ENCODE data around the gene IPO11. TPM values are rescaled to one million over a fixed set of nuclear protein-coding genes. Genes with fewer than 3 reads are reported as not detected.
A peak's percentile ranks its signal among the peaks of the same experiment; 100 is the strongest.
"Not testable (repeated sequence)": the region's sequence is repeated elsewhere in the genome, so short reads cannot be mapped to it uniquely, and the experiment has no call there.

Gene IPO11
- total RNA-seq, 1 donor from 2014 or later, result 57.6 TPM

DNA sequence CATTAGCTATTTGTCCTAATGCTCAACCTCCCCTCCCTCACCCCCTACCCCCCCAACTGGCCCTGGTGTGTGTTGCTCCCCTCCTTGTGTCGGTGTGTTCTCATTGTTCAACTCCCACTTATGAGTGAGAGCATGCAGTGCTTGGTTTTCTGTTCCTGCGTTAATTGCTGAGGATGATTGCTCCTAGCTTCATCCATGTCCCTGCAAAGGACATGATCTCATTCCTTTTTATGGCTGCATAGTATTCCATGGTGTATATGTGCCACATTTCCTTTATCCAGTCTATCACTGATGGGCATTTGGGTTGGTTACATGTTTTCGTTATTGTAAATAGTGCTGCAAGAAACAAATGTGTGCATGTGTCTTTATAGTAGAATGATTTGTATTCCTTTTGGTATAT is 153.2 kb downstream of the IPO11 start:
- not testable (repeated sequence) for DNase-seq (ENCODE audit: extremely low read depth, low read depth, low spot score)

DNA sequence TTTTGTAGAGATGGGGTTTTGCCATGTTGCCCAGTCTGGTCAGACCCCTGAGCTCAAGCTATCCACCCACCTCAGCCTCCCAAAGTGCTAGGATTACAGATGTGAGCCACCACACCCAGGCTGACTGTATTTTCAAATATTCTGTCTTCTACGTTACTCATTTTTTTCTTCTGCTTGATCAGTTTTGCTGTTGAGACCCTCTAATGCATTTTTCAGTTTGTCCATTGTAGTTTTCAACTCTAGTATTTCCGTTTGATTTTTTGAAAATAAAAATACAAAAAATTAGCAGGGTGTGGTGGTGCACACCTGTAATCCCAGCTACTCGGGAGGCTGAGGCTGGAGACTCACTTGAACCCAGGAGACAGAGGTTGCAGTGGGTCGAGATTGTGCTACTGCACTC is 155.6 kb downstream of the IPO11 start:
- DNase-seq (ENCODE audit: extremely low read depth, low read depth, low spot score), result no peak

DNA sequence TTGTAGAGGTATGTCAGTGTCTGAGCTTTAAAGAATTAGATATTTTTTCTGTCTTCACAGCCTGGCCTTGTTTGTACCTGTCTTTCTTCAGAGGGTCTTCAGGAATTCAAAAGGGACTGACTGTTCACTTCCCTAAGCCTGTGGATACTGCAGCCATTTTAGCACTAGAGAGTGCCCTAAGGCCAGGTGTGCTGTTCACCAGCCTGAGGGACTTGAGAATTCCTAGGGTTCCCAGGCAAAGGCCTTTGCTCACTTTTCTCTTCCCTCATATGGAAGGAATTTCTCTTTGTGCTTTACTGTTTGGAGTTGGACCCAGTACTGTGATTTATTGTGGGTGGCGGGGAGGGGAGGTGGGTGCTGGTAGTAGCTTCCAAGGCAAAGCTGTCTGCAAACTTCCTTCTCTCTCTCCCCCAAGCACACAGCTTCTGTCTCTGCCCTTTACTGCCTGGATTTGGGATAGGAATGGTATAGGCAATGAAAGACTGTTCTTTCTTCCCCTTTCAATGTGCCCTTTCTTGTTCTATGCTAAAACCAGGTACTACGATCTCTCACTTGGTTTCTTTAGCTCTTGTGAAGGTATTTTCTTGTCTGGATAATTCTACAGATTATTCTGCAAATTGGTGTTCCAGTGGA is 156.4 kb downstream of the IPO11 start:
- DNase-seq (ENCODE audit: extremely low read depth, low read depth, low spot score), result no peak

DNA sequence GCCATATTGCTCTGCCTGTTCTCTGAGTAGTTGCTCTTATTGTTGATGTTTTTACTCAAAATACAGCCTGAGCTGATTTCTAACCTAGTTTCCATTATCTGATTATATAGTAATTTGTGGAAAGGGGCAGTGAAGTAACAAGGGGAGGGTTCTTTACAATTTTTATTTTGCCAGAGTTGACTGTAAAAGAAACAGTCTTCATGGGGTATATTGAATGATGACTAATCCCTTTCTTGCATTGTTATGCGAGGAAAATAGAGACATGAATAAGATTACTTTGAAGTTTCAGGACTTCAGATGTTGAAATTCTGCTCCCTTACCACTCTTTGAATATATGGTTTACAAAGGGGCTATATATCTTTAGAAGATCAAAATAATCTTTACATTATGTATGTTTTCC is 156.9 kb downstream of the IPO11 start:
- no peak for DNase-seq (ENCODE audit: extremely low read depth, low read depth, low spot score)

DNA sequence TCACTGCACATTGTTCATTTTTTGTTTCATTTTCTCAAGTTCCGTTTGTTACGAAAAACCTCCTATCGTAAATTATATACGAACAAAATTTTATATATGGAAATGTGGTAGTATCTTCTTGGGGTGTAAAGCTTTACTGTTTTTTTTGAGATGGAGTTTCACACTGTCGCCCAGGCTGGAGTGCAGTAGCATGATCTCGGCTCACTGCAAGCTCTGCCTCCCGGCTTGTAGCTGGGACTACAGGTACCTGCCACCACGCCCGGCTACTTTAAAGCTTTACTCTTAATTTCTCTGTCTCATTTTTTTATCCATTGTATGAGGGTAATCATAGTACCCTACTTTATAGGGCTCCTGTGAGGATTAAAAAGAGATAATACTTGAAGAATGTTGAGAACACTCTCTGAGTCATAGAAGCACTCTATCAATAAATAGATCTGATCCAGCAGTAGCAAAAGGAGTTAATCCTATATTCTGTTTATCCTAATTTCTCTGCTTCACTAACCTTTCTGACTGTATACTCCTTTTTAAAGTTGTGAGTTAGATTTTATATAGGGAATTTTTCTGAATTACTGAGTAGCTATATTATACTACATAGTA is 160.5 kb downstream of the IPO11 start:
- no peak for DNase-seq (ENCODE audit: extremely low read depth, low read depth, low spot score)

DNA sequence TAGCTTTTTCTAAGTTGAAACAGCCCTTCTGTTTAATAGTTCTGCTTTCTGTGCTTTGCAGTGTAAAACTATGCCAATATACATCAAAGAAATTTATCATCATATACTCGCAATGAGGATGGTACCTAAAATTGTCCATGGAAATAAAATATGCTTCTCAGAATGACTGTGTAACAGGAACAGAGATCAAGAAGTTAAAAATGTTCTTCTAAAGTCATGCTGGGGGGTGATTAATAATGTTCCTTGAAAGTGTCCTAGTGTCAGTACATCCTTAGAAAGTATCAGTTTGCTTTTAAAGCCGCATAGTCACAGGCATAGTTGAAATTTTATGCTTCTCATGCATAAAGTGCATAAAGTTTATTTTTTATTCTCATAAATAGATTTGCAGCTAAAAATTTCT is 162.0 kb downstream of the IPO11 start:
- DNase-seq (ENCODE audit: extremely low read depth, low read depth, low spot score), result no peak

DNA sequence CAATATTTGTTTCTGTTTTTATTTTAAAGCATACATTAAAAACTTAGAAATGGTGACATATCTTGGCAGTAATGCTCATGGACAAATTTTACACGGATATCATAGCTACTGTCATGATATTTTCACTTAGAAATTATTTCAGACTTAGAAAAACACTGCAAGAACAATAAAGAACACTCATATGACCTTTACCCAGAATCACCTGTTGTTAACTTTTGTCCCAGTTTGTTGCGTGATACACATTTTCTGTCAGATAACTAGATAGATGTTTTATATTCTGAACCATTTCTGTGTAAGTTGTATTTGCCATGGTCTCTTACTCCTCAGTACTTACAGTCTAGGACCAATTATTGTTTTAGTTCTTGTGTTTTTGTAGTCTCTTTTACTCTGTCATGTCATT is 162.5 kb downstream of the IPO11 start:
- no peak for DNase-seq (ENCODE audit: extremely low read depth, low read depth, low spot score)

DNA sequence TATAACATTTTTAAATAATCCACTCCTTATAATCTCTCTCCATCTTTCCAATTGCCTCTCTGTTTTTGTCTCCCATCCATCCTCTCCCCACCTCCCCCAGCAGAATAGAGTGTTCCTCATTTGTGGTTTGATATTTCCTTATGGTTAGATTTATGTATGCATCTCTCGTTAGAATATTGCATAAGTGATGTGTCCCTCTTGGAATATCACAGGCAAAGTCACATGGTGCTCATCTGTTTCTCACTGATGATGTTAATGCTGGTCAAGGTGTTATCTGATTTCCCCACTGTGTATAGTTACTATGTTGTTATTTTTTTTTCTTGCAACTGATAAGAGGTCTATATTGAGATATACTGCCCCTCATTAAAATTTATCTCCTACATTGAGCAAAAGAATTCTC is 162.9 kb downstream of the IPO11 start:
- no peak for DNase-seq (ENCODE audit: extremely low read depth, low read depth, low spot score)

DNA sequence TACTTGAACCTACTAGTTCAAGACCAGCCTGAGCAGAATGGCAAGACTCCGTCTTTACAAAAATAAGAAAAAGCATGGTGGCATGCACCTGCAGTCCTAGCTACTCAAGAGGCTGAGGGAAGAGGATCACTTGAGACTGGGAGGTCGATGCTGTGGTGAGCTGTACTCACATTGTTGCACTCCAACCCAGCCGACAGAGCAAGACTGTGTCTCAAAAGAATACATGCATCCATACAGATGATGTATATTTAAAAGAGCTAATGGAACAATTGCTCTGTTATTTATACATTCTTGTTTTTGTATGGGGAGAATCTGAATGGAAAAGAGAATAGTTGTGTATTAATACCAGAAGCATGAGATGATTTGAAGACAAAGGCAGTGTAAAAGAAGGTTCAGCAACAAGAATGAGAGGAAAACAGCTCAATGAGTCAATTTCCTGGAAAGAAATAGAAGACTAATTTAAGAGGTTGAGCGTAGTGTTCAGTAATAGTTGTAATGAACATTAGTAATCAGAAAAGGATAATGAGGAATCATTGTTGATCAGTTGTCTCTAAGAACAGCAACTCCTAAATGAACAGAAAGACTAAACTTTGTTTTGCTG is 164.1 kb downstream of the IPO11 start:
- DNase-seq (ENCODE audit: extremely low read depth, low read depth, low spot score), result no peak

DNA sequence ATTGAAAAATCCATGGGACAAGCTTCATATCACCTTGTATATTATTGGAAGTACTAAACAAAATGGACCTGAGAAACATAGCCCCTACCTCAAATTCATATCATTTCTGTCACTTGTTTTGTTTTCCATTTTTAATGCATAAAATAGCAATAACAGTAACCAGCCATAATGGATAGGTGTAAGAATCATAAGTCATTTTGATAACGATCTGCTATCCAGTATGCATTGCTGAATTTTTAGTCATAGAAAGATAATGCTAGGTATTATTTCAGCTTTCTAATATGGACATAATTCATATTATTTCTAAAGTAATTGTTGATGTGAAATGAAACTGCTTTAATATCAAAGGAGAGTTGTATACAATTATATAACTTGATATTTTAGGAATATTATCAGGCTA is 164.9 kb downstream of the IPO11 start:
- no peak for DNase-seq (ENCODE audit: extremely low read depth, low read depth, low spot score)

DNA sequence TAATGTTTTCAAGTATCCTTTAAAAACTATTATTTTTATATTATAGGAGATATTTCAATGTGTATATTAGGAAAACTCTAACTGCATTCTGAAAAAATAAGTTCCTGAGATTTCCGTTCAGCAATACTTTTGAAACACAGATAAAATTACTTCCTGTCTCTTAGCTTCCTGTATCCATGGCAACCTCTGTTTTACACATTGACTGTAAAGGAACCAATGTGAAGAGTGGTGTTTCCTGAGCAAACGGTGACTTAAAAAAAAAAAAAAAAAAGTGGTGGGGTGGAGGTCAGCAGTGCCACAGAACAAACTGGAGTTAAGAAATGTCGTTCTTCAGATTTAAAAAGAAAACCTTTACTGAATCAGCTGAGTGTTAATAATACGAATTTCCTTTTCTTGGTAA is 166.0 kb downstream of the IPO11 start, which contains the start of gene LRRC70:
TSS of gene LRRC70 (plus strand) at position 280 of the 400 bp plus-strand sequence. CDS start 620 bp downstream, outside the sequence.
- peak; percentile 96 for DNase-seq (ENCODE audit: extremely low read depth, low read depth, low spot score)

DNA sequence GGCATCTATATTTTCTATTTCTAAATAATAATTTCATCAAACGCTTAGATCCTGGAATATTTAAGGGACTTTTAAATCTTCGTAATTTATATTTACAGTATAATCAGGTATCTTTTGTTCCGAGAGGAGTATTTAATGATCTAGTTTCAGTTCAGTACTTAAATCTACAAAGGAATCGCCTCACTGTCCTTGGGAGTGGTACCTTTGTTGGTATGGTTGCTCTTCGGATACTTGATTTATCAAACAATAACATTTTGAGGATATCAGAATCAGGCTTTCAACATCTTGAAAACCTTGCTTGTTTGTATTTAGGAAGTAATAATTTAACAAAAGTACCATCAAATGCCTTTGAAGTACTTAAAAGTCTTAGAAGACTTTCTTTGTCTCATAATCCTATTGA is 167.2 kb downstream of the IPO11 start:
- DNase-seq (ENCODE audit: extremely low read depth, low read depth, low spot score), result no peak

DNA sequence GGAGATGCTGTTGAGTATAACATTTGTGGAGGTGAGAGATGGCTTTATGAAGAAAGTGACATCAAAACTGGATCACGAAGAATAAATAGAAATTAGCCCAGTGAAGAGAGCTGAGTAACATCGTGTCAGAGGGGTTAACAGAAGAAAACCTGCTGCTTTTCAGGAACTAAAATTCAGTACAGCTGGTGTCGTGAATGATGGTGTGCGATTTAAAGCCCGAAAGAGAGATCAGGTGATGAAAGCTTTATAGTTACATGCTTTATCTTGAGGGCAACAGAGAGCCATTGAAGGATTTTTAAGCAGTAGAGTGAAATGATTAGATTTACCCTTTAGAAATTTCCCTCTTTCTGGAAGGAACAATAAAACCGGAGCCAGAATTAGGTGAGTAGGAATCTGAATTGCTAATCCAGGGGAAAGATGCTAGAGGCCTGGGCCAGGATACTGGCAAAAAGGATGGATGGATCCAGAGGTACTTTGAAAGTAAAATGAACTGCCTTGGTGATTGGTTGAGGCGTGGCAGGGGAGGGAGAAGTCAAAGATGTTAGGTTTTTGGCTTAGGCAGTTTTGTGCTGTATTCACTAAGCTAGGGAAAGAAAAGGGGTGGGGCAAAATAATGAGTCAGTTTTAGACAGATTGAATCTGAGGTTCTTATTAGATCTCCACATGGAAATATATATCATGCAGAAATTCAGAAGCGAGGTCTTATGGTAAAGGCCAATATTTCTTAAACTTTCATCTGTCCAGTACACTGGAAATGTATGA is 169.5 kb downstream of the IPO11 start:
- DNase-seq (ENCODE audit: extremely low read depth, low read depth, low spot score), result no peak

DNA sequence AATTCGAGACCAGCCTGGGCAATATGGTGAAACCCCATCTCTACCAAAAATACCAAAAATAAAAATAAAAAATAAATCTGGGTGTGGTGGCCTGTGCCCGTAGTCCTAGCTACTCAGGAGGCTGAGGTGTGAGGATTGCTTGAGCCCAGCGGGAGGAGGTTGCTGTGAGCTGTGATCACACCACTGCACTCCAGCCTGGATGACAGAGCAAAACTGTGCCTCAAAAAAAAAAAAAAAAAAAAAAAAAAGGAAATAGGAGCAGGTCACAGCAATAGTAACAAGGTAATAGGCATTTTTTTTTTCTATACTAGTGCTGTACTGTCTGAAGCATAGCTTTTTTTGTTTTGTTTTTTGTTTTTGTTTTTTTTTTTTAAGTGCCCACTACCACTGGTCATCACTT is 171.8 kb downstream of the IPO11 start:
- DNase-seq (ENCODE audit: extremely low read depth, low read depth, low spot score), result no peak

DNA sequence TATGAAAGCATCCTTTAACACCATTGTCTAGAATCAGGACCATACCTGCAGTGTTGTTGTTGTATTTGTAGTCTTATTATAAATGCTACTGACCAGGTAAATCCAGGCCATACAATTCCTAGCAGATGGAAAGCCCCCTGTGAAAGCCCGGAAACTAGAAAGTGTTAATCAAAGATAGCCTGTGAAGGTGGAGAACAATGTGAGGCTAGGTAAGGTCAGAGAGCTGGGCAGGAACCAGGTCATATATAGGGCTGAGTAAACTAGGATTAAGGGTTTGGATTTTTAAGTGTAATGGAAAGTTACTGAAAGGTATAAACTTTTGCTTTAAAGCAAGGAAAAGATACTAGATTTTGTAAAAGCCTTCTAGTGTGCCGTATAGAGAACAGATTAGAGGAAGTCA is 172.7 kb downstream of the IPO11 start:
- no peak for DNase-seq (ENCODE audit: extremely low read depth, low read depth, low spot score)

DNA sequence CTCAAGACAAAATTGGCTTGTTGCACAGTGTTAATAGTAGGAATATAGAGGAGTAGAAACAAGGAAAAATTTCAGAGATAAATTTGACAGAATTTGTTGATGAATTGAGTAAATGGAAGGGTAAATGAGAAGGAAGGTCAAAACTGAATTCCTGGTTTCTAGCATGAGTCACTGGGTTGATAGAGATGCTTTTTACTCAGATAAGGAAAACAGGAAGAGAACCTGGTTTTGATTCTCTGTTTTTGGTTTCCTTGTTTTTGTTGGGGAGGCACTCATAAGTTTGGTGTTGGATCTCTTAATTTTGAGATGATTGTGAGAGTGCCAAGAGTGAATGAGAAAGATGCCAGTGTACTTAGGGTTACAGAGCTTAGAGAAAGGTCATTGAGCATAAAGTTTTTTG is 173.2 kb downstream of the IPO11 start:
- DNase-seq (ENCODE audit: extremely low read depth, low read depth, low spot score), result no peak

DNA sequence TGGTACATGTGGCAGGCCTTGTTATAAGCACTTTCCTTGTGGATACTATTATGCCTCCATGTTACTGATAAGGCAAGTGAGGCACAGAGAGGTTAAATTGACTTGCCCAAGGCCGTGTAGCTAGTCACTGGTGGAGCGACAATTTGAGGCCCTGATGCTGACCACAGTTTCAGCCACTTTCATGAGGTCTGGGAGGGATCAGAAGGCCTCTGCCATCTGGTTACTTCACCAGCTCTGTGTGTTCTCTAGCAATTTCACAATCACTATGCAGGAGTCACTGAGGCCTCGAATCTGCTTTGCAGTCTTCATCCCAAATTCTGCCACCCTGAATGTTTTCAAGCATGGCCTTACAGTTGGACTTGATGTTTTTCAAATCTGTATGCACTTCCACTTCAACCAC is 175.2 kb downstream of the IPO11 start:
- DNase-seq (ENCODE audit: extremely low read depth, low read depth, low spot score), result no peak

DNA sequence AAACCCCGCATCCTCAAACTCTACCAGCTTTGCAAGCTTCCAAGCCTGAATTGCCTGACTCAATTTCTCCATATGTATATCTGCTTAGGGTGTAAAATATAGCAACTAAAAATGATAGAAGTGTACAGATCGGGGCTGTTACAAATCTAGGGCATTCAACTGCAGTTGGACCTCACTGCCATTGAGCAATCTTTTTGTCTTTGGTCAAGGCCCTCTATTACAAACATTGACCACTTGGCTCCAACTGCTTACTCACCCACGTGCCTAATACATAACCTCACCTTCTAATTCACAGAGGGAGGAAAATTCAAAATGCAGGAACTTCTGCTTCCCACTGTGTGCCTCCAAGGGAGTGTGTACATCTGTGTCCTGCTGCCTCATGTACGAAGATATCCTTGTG is 176.1 kb downstream of the IPO11 start:
- DNase-seq (ENCODE audit: extremely low read depth, low read depth, low spot score), result no peak

DNA sequence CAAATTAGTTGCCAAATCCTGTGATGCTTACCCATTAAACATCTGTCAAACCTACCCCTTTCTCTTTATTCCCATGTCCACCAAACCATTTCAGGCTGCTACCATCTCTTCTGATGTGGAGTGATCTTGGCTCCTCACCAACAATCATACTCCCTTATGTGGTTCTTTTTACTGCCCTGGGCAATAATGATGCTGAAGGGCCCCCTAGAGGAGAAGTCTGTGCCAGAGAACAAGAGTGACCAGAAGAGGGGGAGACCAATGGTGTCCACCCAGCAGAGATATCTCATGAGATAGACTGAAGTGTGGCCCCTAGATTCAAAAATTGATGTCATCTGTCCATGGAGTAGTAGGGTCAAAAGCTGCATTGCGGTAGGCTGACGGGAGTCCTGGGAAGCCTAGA is 176.9 kb downstream of the IPO11 start:
- no peak for DNase-seq (ENCODE audit: extremely low read depth, low read depth, low spot score)

DNA sequence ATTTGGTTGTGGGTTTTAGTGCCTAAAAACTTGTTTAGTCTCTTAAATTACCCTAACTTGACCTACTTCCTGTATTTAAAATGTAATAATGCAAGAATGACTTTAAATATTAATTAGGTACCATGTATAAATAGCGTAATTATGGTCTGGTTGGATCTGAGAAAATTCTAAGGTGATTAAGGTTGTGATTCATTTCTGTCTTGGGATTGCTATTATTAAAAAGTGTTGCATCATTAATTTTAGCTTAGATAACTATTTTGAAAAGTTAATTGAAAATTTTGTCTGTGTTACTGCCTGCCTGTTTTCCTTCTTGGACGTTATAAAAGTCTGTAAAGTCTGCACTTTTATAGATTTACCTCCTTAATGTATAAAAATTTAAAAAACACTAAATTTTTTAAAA is 177.8 kb downstream of the IPO11 start:
- DNase-seq (ENCODE audit: extremely low read depth, low read depth, low spot score), result no peak

DNA sequence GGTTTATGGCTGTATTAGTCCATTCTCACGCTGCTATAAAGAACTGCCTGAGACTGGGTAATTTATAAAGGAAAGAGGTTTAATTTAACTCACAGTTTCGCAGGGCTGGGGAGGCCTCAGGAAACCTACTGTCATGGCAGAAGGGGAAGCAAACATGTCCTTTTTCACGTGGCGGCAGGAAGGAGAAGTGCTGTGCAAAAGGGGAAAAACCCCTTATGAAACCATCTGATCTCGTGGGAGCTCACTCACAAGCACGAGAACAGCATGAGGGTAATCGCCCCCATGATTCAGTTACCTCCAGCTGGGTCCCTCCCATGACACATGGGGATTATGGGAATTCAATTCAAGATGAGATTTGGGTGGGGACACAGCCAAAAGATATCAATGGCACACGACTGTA is 180.0 kb downstream of the IPO11 start:
- no peak for DNase-seq (ENCODE audit: extremely low read depth, low read depth, low spot score)

DNA sequence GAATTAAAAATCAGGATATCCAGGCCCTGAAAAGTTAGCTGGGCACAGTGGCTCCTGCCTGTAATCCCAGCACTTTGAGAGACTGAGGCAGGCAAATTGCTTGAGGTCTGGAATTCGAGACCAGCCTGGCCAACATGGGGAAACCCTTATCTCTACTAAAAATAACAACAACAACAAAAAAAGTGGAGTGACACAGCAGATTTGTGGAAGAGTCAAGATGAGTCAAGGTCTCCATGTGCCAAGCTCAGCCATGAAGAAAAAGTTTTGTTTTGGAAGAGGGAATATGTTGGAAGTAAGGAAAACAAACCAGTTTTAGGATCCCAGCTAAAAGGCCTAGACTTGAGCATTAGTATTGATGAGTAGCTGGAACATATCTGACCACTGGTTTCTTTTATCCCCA is 180.8 kb downstream of the IPO11 start:
- DNase-seq (ENCODE audit: extremely low read depth, low read depth, low spot score), result no peak
